ENCODE results near the gene SLC25A46. TPM values are rescaled to one million over a fixed set of nuclear protein-coding genes. Genes with fewer than 3 reads are reported as not detected.
A peak's percentile ranks its signal among the peaks of the same experiment; 100 is the strongest.

The SLC25A46 gene
- total RNA-seq, 1 donor from 2014 or later: 36.9 TPM

- no peak for DNase-seq (ENCODE audit: low spot score in 2 of 2, unreplicated experiment in 2 of 2)
- H3K9me3 Mint-ChIP-seq: peaks cover 4% of the 10 kb centered on the region
- TF ChIP-seq, protein P1, sequence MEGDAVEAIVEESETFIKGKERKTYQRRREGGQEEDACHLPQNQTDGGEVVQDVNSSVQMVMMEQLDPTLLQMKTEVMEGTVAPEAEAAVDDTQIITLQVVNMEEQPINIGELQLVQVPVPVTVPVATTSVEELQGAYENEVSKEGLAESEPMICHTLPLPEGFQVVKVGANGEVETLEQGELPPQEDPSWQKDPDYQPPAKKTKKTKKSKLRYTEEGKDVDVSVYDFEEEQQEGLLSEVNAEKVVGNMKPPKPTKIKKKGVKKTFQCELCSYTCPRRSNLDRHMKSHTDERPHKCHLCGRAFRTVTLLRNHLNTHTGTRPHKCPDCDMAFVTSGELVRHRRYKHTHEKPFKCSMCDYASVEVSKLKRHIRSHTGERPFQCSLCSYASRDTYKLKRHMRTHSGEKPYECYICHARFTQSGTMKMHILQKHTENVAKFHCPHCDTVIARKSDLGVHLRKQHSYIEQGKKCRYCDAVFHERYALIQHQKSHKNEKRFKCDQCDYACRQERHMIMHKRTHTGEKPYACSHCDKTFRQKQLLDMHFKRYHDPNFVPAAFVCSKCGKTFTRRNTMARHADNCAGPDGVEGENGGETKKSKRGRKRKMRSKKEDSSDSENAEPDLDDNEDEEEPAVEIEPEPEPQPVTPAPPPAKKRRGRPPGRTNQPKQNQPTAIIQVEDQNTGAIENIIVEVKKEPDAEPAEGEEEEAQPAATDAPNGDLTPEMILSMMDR (IDR thresholded peaks at IDR 0.05; ENCODE audit: unreplicated experiment): no peak
- H3K27ac Mint-ChIP-seq: no peak overlapping the region
- H3K4me3 Mint-ChIP-seq: no peak overlapping the region
- H3K27me3 Mint-ChIP-seq (ENCODE audit: low read depth): peaks cover 11% of the 10 kb centered on the region
- H3K4me1 Mint-ChIP-seq: peaks cover 2% of the 10 kb centered on the region
- no peaks in the 10 kb centered on the region for H3K36me3 Mint-ChIP-seq
Observed at GRCh38 chr5:110705349-110705748, 33.5 kb upstream of the SLC25A46 start.

DNA sequence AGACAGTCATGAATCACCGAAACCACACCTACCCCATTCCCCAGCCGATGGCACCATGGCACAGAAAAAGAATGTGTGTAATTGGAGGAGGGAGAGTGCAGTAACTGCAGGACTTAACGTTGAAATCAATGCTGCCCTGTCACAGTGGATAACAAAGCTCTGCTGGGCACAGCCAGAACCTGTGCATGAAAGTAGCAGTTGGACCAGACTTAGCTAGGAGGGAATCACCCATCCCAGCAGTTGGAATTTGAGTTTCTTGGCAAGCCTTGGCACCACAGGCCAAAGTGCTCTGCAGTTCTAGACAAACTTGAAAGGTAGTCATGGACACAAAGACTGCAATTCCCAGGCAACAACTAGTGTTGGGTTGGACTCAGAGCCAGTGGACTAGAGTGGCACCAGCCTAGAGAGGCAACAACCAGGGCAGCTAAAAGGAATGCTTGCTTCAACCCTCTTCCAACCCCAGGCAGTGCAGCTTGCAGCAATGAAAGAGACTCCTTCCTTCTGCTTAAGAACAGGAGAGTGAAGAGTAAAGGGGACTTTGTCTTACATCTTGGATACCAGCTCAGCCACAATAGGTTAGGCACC, 31.5 kb upstream of the SLC25A46 start:
- Mint-ChIP-seq H3K9me3 (peaks cover 11% of the 10 kb centered on the region), H3K36me3 (no peaks in the 10 kb centered on the region), H3K27me3 (ENCODE audit: low read depth) (peaks cover 13% of the 10 kb centered on the region), H3K4me3 (no peak overlapping the region), H3K27ac (no peak overlapping the region), H3K4me1 (peaks cover 1% of the 10 kb centered on the region)
- TF ChIP-seq, protein P1 (IDR thresholded peaks at IDR 0.05; ENCODE audit: unreplicated experiment): no peak
- DNase-seq (ENCODE audit: low spot score in 2 of 2, unreplicated experiment in 2 of 2): no peak

DNA sequence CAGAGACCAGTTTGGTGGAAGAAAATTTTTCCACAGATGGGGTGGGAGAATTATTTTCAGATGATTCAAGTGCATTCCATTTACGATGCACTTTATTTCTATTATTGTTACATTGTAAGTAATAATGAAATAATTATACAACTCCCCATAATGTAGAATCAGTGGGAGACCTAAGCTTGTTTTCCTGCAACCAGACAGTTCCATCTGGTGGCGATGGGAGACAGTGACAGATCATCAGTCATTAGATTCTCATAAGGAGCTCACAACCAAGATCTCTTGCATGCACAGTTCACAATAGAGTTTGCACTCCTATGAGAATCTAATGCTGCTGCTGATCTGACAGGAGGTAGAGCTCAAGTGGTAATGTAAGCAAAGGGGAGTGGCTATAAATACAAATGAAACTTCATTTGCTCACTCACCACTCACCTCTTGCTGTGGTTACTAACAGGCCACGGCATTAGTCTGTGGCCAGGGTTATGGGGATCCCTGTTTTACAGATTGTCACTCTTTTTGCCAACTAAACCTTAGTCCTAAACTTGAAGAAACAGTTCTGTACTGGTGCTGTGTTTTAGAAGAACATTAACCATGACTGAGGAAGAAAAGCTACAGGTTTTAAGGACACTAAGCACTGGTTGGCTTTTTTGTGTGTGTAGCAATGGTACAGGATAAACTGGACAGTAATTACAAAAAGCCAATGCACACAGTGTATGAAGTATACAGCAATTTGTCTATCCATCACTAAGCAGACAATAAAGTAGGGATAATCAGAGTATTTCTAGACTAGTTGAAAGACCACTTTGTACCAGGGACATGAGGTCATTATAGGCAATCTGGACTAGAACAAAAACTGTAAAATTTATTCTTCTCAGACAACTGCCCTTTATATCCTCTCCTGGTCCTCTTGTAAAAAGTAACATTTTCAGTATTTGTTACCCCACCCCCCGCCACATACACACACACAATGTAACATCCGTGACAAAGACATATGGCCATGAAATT, 22.3 kb upstream of the SLC25A46 start:
- Mint-ChIP-seq H3K27ac (no peak overlapping the region), H3K4me1 (no peaks in the 10 kb centered on the region), H3K9me3 (peaks cover 3% of the 10 kb centered on the region), H3K4me3 (no peak overlapping the region), H3K36me3 (no peaks in the 10 kb centered on the region), H3K27me3 (ENCODE audit: low read depth) (no peaks in the 10 kb centered on the region)
- no peak for DNase-seq (ENCODE audit: low spot score in 2 of 2, unreplicated experiment in 2 of 2)
- TF ChIP-seq, protein P1 (IDR thresholded peaks at IDR 0.05; ENCODE audit: unreplicated experiment): no peak

DNA sequence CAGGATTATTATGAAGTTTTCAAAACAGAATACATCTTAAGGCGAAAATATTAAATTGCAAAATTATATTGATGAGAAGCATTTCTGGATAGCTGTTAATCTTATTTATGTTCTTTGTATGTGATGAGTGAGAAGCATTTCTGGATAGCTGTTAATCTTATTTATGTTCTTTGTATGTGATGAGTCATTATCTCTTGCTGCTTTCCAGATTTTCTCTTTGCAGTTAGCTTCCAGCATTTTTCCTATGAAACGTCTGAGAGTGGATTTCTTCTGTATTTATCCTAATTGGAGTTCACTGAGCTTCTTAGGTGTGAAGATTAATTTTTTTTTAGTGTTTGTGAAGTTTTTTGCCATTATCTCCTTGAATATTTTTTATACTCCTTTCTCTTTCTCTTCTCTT, 20.5 kb upstream of the SLC25A46 start:
- Mint-ChIP-seq H3K4me1 (no peaks in the 10 kb centered on the region), H3K4me3 (no peak overlapping the region), H3K27me3 (ENCODE audit: low read depth) (no peaks in the 10 kb centered on the region), H3K27ac (no peak overlapping the region), H3K9me3 (no peaks in the 10 kb centered on the region), H3K36me3 (no peaks in the 10 kb centered on the region)
- no peak for DNase-seq (ENCODE audit: low spot score in 2 of 2, unreplicated experiment in 2 of 2)
- TF ChIP-seq, protein P1 (IDR thresholded peaks at IDR 0.05; ENCODE audit: unreplicated experiment): no peak

GRCh38 chr5:110726249-110727024, 12.4 kb upstream of the SLC25A46 start, which contains the start of gene TMEM232:
TSS of gene TMEM232 (minus strand) at chr5:110726671. CDS start at chr5:110667352, 59,319 bp downstream.
- TF ChIP-seq, protein P1 (IDR thresholded peaks at IDR 0.05; ENCODE audit: unreplicated experiment): no peak
- H3K4me3 Mint-ChIP-seq: peak within 1 kb of the TSS; percentile 81
- no peaks in the 10 kb centered on the region for H3K9me3 Mint-ChIP-seq
- H3K4me1 Mint-ChIP-seq: peaks cover 3% of the 10 kb centered on the region
- H3K36me3 Mint-ChIP-seq: no peaks in the 10 kb centered on the region
- peak; percentile 65 to 71 for DNase-seq (ENCODE audit: low spot score in 2 of 2, unreplicated experiment in 2 of 2)
- H3K27ac Mint-ChIP-seq: peak within 1 kb of the TSS; percentile 87
- H3K27me3 Mint-ChIP-seq (ENCODE audit: low read depth): no peaks in the 10 kb centered on the region

All from mesothelial cell of epicardium (in vitro differentiated cells).